NCI-H1092 treated with DMSO at 0.1 percent for 48 hours (cell line): Measurements from ENCODE around the gene SCGB1D1.

ENCODE experiments used
- DNase-seq: peaks from one replicate; lab custom pipeline; 2025; lab: John Stamatoyannopoulos, UW

Gene SCGB1D1

GRCh38 chr11:62233730-62234129 is 43.7 kb downstream of the SCGB1D1 start:
- no peak for DNase-seq

GRCh38 chr11:62236187-62236586 is 46.2 kb downstream of the SCGB1D1 start:
- DNase-seq = no peak

GRCh38 chr11:62237499-62237898 is 47.5 kb downstream of the SCGB1D1 start:
- no peak for DNase-seq

- no peak for DNase-seq
These were observed 48.1 kb downstream of the SCGB1D1 start for GRCh38 chr11:62238151-62238550.

DNA sequence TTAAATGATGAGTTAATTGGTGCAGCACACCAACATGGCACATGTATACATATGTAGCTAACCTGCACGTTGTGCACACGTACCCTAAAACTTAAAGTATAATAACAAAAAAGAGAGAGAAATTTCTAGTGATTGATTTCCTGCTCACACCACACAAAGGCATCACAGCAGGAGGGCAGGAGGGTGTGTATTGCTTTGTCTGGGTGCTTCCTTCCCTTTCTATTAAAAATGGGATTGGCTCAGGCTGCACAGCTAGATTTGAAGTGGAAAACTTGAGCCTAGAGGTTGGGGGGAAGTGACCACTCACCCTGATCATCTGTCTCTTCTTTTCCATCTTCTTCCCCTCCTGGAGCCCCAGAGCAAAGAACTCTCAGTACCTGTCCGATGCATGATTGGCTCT is 51.1 kb downstream of the SCGB1D1 start:
- no peak for DNase-seq

- DNase-seq = peak; percentile 91
These were observed 52.0 kb downstream of the SCGB1D1 start, which contains the start of gene SCGB1D2 for GRCh38 chr11:62242021-62242420. SCGB1D2 (plus strand) TSS chr11:62242239; CDS start chr11:62242308, 69 bp downstream.
